ENCODE measurements around the gene NCKAP1. TPM values are rescaled to one million over a fixed set of nuclear protein-coding genes. Genes with fewer than 3 reads are reported as not detected.
"Not testable (repeated sequence)": the region's sequence is repeated elsewhere in the genome, so short reads cannot be mapped to it uniquely, and the experiment has no call there.

Gene NCKAP1, protein sequence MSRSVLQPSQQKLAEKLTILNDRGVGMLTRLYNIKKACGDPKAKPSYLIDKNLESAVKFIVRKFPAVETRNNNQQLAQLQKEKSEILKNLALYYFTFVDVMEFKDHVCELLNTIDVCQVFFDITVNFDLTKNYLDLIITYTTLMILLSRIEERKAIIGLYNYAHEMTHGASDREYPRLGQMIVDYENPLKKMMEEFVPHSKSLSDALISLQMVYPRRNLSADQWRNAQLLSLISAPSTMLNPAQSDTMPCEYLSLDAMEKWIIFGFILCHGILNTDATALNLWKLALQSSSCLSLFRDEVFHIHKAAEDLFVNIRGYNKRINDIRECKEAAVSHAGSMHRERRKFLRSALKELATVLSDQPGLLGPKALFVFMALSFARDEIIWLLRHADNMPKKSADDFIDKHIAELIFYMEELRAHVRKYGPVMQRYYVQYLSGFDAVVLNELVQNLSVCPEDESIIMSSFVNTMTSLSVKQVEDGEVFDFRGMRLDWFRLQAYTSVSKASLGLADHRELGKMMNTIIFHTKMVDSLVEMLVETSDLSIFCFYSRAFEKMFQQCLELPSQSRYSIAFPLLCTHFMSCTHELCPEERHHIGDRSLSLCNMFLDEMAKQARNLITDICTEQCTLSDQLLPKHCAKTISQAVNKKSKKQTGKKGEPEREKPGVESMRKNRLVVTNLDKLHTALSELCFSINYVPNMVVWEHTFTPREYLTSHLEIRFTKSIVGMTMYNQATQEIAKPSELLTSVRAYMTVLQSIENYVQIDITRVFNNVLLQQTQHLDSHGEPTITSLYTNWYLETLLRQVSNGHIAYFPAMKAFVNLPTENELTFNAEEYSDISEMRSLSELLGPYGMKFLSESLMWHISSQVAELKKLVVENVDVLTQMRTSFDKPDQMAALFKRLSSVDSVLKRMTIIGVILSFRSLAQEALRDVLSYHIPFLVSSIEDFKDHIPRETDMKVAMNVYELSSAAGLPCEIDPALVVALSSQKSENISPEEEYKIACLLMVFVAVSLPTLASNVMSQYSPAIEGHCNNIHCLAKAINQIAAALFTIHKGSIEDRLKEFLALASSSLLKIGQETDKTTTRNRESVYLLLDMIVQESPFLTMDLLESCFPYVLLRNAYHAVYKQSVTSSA
- total RNA-seq: 54.5 and 72.8 TPM in 2 replicates

DNA sequence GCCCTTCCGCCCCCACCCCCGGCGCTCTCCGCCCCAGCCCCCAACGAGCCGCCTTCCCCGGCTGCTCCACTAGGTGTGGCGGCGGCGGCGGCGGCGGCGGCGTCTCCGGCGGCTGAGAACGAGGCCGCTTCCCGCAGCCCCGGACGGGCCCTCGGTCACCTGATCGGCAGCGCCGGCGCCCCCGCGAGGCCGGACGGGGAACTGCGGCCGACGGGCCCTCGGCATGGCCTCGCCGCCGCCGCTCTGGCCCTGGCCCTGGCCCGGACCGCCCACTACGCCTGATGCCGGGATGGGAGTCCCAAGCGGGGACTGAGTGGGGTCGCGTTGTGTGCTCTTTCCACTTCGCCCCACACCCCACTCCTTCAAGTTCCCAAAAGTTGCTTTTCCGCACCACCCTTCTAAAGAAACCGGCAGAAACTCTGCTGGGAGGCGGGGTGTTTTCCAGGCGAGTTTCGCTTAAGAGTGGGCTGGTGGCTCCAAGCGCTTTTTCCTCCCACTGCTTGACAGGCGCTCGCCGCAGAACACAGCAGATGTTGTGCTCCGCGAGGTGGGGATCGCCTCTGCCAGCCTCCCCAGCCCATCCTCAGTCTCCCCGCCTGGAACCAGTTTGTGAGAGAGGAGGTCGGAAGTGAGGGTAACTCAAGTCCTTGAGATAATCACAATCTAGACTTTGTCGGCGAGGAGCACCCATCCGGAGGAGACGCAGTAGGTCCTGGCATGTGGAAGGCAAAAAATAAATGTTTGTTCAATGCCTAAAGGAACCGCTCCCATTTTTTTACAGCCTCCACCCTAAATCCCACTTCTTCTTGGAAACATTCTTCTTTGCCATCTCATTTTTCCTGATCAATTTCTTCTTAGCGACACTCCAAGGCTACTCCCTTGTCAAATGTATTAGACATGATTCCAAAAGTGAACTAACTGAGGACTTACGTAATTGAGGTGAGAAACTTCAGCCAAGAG, at the start of gene NCKAP1:
Gene NCKAP1 (minus strand): TSS at position 117 of the 960 bp plus-strand sequence. CDS start 358 bp downstream, outside the sequence.
- DNase-seq (ENCODE audit: low read depth in 2 of 2): peak; percentile 91 to 92

DNA sequence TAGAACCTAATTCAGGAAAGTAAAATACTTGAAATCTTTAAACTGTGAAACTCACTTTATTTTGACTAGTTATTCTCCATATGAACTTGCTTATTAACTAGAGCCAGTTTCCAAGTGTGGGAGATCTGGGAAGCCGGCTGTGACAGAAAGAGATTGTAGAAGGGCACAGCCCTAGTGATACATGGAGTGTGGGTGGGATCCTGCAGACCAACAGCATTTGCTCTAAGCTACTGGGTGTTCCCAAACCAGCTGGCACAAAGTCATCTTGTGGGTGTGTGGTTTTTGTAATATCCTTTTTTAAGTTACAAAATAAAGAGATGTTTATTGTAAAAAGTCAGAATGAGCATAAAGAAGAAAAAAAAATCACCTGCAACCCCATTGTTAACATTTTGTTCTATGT, 43.7 kb upstream of the NCKAP1 start:
- no peak for DNase-seq (ENCODE audit: low read depth in 2 of 2)

DNA sequence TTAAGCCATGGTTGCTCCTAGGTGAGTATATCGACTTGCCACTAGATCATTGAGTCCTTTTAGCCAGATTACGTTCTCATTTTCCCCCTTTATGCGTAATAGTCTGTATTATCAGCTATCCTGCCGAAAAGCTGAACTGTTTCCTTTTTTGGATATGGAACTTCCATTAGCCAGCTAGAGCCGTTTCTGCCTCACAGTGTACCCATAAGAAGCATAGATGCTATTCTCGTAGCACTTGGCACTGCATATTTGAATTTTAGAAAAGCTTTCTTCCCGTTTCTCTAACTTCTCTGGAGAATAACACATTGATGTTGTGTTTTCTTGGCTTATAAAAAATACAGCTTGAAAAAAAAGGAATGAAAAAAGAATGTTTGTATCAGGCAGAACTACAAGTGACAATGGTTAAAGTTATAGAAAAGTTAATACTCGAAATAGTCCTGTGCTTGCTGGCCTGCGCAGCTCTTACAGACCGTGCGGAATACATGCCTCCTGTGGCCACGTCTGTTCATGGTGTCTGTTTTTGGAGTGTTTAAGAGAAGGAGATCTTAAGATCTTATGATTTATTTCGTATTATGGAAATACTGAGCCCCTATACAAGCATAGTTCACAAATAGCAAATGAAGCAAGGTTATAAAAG, 41.0 kb upstream of the NCKAP1 start:
- DNase-seq (ENCODE audit: low read depth in 2 of 2): peak in 1 of 2 donors; percentile 8

DNA sequence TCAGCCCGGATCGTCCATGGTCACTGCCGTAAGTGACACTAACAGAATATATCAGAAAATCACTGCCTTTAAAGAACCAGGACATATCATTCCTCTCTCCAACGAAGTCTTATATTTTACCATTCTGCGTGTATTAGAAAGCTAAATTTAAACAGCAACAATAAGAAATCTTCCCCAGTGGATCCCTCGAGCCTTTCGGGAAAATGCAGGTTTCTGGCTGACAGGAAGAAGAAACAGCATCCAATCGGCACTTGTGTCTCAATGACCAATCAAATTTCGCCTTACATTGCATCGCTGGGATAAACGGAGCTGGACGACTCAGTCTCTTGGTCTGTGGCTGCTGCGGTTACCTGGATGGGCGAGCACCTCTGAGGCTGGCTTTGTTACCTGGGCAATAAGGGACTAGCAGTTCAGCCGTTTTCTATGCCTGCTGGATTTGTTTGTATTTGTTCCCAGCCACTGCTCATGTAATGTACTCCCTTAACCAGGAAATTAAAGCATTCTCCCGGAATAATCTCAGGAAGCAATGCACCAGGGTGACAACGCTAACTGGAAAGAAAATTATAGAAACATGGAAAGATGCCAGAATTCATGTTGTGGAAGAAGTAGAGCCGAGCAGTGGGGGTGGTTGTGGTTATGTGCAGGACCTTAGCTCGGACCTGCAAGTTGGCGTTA, 40.3 kb upstream of the NCKAP1 start, which contains the start of gene DUSP19:
Gene DUSP19 (plus strand): TSS at position 284 of the 675 bp plus-strand sequence. CDS start 187 bp downstream, at position 471.
- DNase-seq (ENCODE audit: low read depth in 2 of 2): peak; percentile 90 to 95

DNA sequence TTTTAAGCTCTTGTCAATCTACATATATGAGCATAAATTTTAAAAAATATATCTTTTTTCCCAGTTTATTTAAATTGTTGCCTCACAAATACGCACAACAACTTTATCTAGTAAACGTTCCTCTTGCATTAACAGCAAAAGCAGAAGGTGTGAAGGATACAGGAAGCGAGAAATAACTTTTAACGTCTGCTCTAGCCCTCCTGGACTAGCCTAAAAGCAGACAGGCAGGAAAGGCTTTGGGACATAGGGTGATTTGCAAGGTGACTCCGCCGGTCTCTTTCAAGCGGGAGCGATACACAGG, 39.9 kb upstream of the NCKAP1 start:
- no peak for DNase-seq (ENCODE audit: low read depth in 2 of 2)

DNA sequence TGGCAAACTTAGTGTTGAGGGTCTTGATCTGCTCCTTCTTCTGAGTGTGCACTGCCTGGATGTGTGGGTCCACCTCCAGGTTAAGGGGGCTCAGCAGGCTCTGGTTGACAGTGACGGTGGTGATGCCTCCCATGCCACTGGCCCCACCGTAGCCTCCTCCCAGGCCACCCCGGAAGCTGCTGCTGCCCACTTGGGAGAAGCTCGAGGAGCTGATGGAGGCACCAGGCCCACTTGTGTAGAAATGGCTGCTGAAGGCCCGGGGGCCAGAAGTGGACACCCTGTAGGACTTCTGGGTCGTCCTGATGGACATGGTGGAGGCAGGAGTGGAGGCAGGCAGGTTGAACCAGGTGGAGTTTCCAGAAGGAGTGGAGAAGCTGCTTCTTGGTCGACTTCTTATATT, 33.9 kb upstream of the NCKAP1 start:
- no peak for DNase-seq (ENCODE audit: low read depth in 2 of 2)

DNA sequence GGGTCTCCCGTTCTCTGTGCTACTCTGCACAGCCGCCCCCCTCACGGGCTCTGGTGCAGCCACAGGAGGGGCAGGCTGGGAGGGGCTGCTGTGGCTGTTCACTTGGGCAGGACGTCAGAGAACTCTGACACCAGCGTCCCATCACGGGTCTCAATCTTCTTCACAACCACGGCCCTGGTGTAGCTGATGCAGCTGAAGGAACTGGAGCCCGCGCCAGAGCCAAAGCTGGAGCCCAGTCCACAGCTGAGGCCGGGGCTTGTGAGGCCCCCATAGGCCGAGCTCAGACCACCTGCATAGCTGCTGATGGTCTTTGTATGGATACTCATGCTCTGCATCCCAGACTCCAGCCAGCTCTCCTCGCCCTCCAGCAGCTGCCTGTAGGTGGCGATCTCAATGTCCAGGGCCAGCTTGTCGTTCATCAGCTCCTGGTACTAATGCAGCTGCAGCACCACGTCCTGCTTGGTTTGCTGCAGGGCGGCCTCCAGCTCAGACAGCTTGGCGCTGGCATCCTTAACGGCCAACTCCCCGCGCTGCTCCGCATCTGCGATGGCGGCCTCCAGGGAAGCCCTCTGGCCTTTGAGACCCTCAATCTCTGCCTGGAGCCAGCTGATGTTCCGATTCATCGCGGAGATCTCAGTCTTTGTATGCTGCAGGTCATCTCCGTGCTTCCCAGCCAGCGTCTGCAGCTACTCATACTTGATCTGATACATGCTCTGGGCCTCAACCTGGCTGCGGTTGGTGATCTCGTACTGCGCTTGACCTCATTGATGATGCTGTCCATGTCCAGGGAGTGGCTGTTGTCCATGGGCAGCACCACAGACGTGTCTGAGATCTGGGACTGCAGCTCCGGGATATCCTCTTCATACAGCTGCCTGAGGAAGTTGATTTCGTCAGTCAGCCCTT, 32.9 kb upstream of the NCKAP1 start:
- DNase-seq (ENCODE audit: low read depth in 2 of 2): peak; percentile 74 to 76

DNA sequence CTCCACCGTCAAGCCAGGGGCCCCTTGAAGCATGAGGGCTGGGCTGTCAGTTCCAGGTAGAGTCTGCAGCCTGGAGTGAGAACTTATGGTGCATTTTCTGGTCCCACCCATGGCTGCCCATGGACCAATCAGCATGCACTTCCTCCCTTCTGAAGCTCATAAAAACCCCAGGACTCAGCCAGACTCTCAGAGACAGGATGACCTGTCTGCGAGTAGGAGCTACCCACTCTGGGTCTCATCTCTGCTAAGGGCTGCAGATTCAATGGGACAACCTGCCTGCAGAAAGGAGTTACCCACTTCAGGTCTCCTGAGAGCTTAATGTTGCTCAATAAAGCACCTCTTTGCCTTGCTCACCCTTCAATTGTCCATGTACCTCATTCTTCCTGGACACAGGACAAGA, 30.9 kb upstream of the NCKAP1 start:
- no peak for DNase-seq (ENCODE audit: low read depth in 2 of 2)

DNA sequence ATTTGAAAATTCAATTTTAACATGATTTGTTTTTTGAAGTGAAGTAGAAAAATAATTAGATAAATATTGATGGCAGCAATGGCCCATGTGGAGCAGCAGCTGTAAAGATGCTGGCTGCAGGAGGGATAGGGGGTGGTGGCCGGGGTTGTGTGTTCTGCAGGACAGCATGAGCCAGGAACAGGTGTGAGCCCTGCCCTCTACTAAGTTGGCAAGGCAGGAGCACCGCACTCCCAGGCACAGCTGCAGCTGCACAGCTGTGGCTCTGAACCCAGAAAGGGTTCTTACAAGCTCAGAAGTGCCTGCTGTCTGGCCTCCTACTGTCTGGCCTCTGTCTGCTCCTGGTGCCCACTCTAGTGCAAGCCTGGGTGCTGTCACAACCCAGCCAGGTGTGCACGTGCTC, 30.3 kb upstream of the NCKAP1 start:
- no peak for DNase-seq (ENCODE audit: low read depth in 2 of 2)

DNA sequence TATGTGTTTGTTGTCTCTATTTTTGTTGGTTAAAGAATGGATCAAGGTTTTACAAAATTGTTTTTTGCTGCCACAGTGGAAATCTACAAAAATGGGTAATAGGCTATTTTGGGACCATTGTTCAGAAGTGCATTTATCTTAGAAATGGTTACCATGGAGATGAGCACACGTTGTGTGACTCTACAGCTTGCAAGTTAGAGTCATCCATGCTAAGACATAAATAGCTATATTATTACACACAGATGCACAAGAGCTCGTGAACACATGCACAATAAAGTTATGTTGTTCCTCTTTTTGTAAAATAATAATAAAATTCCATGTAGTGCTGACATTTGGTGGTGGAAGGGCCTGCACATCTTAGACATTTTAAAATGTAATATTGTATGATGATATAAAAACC, 24.8 kb upstream of the NCKAP1 start:
- peak; percentile 48 to 81 for DNase-seq (ENCODE audit: low read depth in 2 of 2)

DNA sequence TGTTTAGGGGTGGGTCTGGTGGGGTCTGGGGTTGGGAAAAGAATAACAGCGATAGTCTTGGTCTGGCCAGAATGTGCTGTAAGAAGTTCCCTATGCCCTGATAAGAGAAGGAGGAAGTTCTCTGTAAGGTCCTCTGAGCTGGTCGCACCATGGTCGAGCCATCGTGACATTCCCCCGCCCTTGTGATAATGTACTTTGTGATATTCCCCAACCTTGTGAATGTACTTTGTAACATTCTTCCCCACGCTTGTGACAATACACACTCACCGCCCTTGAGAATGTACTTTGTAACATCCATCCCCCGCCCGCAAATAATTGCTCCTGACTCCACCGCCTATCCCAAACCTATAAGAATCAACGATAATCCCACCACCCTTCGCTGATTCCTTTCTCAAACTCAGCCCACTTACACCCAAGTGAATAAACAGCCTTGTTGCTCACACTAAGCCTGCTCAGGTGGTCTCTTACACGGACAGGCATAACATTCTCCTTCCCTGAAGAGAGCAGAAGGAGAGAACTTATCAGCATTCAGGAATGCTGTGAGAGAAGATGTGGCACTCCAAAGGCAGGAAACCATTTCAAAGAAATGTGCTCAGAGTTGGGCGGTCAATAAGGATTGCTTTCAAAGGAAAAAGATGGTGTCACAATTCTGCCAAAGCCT, 22.4 kb upstream of the NCKAP1 start:
- no peak for DNase-seq (ENCODE audit: low read depth in 2 of 2)

DNA sequence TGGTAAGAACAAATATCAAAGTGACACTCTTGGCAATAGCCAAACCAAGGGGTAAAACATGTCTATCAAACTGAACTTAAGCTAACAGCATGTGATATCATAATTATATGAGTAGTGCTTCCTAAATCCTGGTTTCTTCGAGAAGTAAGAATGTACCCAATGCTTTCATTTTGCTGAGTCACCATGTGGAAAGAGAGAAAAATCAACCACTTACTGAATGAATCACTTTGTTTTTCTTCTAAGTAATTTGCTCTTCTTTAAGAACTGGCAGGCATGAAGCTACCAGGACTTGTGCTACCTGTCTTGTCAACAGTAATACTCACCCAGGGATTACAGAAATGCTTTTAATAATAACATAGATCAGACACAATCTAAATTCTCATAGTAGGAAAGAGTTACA, 21.3 kb upstream of the NCKAP1 start:
- DNase-seq (ENCODE audit: low read depth in 2 of 2): peak in 1 of 2 donors; percentile 69

DNA sequence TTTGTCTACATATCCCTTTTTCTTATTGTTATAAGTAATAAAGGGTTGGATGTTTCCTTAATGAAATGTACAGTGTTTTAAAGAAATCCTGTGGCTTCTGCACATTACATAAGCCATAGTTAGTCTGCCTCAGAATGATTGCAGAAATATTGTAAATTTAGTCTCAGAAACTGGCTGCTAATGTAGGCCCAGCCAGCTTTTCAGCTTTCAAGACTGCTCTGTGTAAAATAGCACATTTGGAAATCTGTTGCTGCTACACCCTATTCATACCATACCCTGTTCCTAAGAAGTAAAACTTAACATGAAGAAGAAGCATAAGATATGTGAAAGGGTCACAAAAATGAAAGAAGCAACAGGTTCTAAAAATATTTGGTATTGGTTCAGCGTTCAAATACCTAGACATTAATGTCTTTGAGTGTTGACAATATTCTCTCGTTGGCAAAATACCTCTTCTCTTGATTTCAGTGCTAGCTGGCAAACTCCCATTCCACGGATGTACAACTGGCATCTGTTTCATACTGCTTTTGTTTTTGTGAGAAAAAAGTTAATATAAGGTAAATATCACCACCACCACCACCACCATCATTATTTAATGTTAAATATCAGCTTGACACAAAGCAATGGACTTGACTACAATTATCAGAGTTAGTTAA, 19.2 kb upstream of the NCKAP1 start:
- DNase-seq (ENCODE audit: low read depth in 2 of 2): no peak

DNA sequence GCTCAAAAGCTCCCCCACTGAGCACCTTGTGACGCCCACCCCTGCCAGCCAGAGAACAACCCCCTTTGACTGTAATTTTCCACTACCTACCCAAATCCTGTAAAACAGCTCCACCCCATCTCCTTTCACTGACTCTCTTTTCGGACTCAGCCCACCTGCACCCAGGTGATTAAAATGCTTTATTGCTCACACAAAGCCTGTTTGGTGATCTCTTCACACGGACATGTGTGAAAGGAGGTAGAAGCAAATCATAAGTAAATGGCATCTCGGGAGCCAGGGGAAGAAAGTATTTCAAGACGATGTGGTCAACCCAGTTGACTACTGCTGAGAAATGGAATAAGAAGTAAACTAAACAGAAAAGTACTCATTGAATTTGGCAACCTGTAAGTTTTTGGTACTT, 11.2 kb upstream of the NCKAP1 start:
- no peak for DNase-seq (ENCODE audit: low read depth in 2 of 2)

DNA sequence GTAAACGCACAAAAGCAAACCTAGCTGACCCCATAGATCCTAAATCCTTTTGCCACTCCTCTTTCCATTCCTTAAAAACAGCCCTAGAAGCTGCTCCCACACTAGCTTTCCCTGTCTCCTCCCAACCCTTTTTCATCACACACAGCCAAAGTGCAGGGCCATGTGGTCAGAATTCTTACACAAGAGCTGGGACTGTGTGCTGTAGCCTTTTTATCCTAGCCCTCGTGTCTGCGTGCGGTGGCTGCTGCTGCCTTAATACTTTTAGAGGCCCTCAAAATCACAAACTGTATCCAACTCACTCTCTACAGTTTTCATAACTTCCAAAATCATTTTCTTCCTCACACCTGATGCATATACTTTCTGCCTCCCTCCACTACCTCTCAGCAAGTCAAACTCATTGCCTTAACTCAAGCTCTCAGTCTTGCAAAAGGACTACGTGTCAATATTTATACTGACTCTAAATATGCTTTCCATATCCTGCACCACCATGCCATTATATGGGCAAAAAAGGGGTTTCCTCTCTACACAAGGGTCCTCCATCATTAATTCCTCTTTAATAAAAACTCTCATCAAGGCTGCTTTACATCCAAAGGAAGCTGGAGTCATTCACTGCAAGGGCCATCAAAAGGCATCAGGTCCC, 9.3 kb upstream of the NCKAP1 start:
- DNase-seq (ENCODE audit: low read depth in 2 of 2): not testable (repeated sequence)

DNA sequence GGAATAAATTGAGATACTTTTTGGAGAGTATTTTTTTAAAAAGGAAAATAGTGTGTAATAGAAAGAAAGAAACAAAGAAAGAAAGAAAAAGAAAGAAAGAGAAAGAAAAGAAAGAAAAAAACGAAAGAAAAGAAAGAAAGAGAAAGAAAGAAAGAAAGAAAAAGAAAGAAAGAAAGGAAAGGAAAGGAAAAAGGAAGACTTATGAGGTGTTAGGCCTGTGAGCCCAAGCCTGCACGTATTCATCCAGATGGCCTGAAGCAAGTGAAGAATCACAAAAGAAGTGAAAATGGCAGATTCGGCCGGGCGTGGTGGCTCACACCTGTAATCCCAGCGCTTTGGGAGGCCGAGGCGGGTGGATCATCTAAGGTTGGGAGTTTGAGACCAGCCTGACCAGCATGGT, 5.3 kb upstream of the NCKAP1 start:
- not testable (repeated sequence) for DNase-seq (ENCODE audit: low read depth in 2 of 2)

DNA sequence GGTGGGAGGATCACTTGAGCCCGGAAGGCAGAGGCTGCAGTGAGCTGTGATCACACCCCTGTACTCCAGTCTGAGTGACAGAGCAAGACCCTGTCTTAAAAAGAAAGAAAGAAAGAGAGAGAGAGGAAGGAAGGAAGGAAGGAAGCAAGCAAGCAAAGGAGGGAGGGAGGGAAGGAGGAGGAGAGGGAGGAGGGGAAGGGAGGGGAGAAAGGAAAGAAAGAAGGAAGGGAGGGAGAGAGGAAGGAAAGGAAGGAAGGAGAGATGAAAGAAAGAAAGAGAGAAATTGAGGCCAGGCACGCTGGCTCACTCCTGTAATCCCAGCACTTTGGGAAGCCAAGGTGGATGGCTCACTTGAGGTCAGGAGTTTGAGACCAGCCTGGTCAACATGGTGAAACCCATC, 2.3 kb upstream of the NCKAP1 start:
- DNase-seq (ENCODE audit: low read depth in 2 of 2): no peak

Measured in lung microvascular endothelial cell (primary cell).